ENCODE measurements around the gene ZBED1.

ZBED1 gene

GRCh38 chrX:2490634-2491033, 10.1 kb downstream of the ZBED1 start:
- Histone ChIP-seq H3K4me3 (no peak overlapping the region), H3K4me1 (peaks cover 0 to 4% (median under 1%) of the 10 kb centered on the region in 4 donors), H3K27ac (no peak overlapping the region), H3K9me3 (no peaks in the 10 kb centered on the region), H3K27me3 (no peaks in the 10 kb centered on the region), H3K36me3 (peaks cover 40 to 47% (median 43%) of the 10 kb centered on the region in 3 donors)
- no peak for TF ChIP-seq CTCF (IDR thresholded peaks at IDR 0.05)
- DNase-seq = no peak
- intact Hi-C loops (cut with DNase I; ENCODE audit: low total_unique reads) = loop anchor here (10.0 kb wide), 1 partner anchor 156 kb away; no protein-coding TSS in a partner anchor

- Histone ChIP-seq H3K36me3 (peaks cover 40 to 45% (median 43%) of the 10 kb centered on the region in 3 donors), H3K27me3 (no peaks in the 10 kb centered on the region), H3K4me3 (no peak overlapping the region), H3K27ac (no peak overlapping the region), H3K9me3 (no peaks in the 10 kb centered on the region), H3K4me1 (peaks cover 0 to 12% (median 0%) of the 10 kb centered on the region in 4 donors)
- no peak for DNase-seq
- intact Hi-C loops (cut with DNase I; ENCODE audit: low total_unique reads) = loop anchor here (10.0 kb wide), 1 partner anchor 155 kb away; no protein-coding TSS in a partner anchor
- no peak for TF ChIP-seq CTCF (IDR thresholded peaks at IDR 0.05)
These were observed 11.0 kb downstream of the ZBED1 start for GRCh38 chrX:2489446-2490445.

GRCh38 chrX:2488621-2489285, 12.0 kb downstream of the ZBED1 start:
- Histone ChIP-seq H3K36me3 (peaks cover 40 to 45% (median 43%) of the 10 kb centered on the region in 3 donors), H3K4me1 (peaks cover 0 to 20% (median 5%) of the 10 kb centered on the region in 4 donors), H3K27me3 (no peaks in the 10 kb centered on the region), H3K9me3 (no peaks in the 10 kb centered on the region), H3K4me3 (no peak overlapping the region), H3K27ac (no peak overlapping the region)
- TF ChIP-seq CTCF (IDR thresholded peaks at IDR 0.05) = no peak
- intact Hi-C loops (cut with DNase I; ENCODE audit: low total_unique reads) = no loop called here
- no peak for DNase-seq

GRCh38 chrX:2487366-2487765, 13.4 kb downstream of the ZBED1 start:
- Histone ChIP-seq H3K9me3 (no peaks in the 10 kb centered on the region), H3K4me1 (peaks cover 0 to 29% (median 7%) of the 10 kb centered on the region in 4 donors), H3K27me3 (no peaks in the 10 kb centered on the region), H3K27ac (no peak overlapping the region), H3K4me3 (no peak overlapping the region), H3K36me3 (peaks cover 40 to 45% (median 43%) of the 10 kb centered on the region in 3 donors)
- TF ChIP-seq CTCF (IDR thresholded peaks at IDR 0.05) = no peak
- no peak for DNase-seq
- intact Hi-C loops (cut with DNase I; ENCODE audit: low total_unique reads) = no loop called here

GRCh38 chrX:2486476-2487133, 14.2 kb downstream of the ZBED1 start:
- H3K27ac ChIP-seq = peak overlapping the region in 1 of 2 donors; percentile 75
- no peak for TF ChIP-seq CTCF (IDR thresholded peaks at IDR 0.05)
- no peak for DNase-seq
- no peak overlapping the region for H3K4me3 ChIP-seq
- no peaks in the 10 kb centered on the region for H3K27me3 ChIP-seq
- peaks cover 40 to 45% (median 43%) of the 10 kb centered on the region in 3 donors for H3K36me3 ChIP-seq
- H3K9me3 ChIP-seq = no peaks in the 10 kb centered on the region
- intact Hi-C loops (cut with DNase I; ENCODE audit: low total_unique reads) = no loop called here
- H3K4me1 ChIP-seq = peaks cover 0 to 29% (median 7%) of the 10 kb centered on the region in 4 donors

Data from tibial artery (tissue), 4 donors.